Measurements from ENCODE around the gene THOC5.
"Not testable (repeated sequence)": the region's sequence is repeated elsewhere in the genome, so short reads cannot be mapped to it uniquely, and the experiment has no call there.

The THOC5 gene

GRCh38 chr22:29553351-29554224 is at the start of gene THOC5:
Gene THOC5, minus strand, starts transcription at chr22:29553757. Its CDS starts 4,610 bp downstream, at chr22:29549147.
- in situ Hi-C loops (cut with HindIII; ENCODE audit: low pct_ligation_motif_present, low pct_unique_long_range_greater_than_20kb, low sequenced_read_pairs), result no loop called here

GRCh38 chr22:29598684-29599020 is 45.1 kb upstream of the THOC5 start:
- no peak for DNase-seq
- in situ Hi-C loops (cut with HindIII; ENCODE audit: low pct_ligation_motif_present, low pct_unique_long_range_greater_than_20kb, low sequenced_read_pairs), result no loop called here

More at GRCh38 chr22:29553351-29554224, at the start of gene THOC5:
- peak; percentile 95 for DNase-seq

GRCh38 chr22:29597871-29598683 is 44.5 kb upstream of the THOC5 start:
- DNase-seq; in situ Hi-C loops (cut with HindIII; ENCODE audit: low pct_ligation_motif_present, low pct_unique_long_range_greater_than_20kb, low sequenced_read_pairs): not testable (repeated sequence)

GRCh38 chr22:29596408-29596807 is 42.9 kb upstream of the THOC5 start:
- DNase-seq, result no peak
- in situ Hi-C loops (cut with HindIII; ENCODE audit: low pct_ligation_motif_present, low pct_unique_long_range_greater_than_20kb, low sequenced_read_pairs), result no loop called here

GRCh38 chr22:29594447-29594846 is 40.9 kb upstream of the THOC5 start:
- in situ Hi-C loops (cut with HindIII; ENCODE audit: low pct_ligation_motif_present, low pct_unique_long_range_greater_than_20kb, low sequenced_read_pairs); DNase-seq: not testable (repeated sequence)

- no peak for DNase-seq
- in situ Hi-C loops (cut with HindIII; ENCODE audit: low pct_ligation_motif_present, low pct_unique_long_range_greater_than_20kb, low sequenced_read_pairs), result no loop called here
Measured at GRCh38 chr22:29593923-29594322, 40.4 kb upstream of the THOC5 start.

GRCh38 chr22:29587938-29588699 is 34.6 kb upstream of the THOC5 start:
- in situ Hi-C loops (cut with HindIII; ENCODE audit: low pct_ligation_motif_present, low pct_unique_long_range_greater_than_20kb, low sequenced_read_pairs), result no loop called here
- DNase-seq, result peak; percentile 48

GRCh38 chr22:29586193-29586705 is 32.7 kb upstream of the THOC5 start:
- in situ Hi-C loops (cut with HindIII; ENCODE audit: low pct_ligation_motif_present, low pct_unique_long_range_greater_than_20kb, low sequenced_read_pairs); DNase-seq: not testable (repeated sequence)

GRCh38 chr22:29584975-29585374 is 31.4 kb upstream of the THOC5 start:
- in situ Hi-C loops (cut with HindIII; ENCODE audit: low pct_ligation_motif_present, low pct_unique_long_range_greater_than_20kb, low sequenced_read_pairs), result no loop called here
- DNase-seq, result no peak

GRCh38 chr22:29581799-29582198 is 28.2 kb upstream of the THOC5 start:
- in situ Hi-C loops (cut with HindIII; ENCODE audit: low pct_ligation_motif_present, low pct_unique_long_range_greater_than_20kb, low sequenced_read_pairs), result no loop called here
- no peak for DNase-seq

GRCh38 chr22:29580200-29580810 is 26.7 kb upstream of the THOC5 start:
- DNase-seq, result no peak
- in situ Hi-C loops (cut with HindIII; ENCODE audit: low pct_ligation_motif_present, low pct_unique_long_range_greater_than_20kb, low sequenced_read_pairs), result no loop called here

GRCh38 chr22:29578462-29579200 is 25.1 kb upstream of the THOC5 start:
- in situ Hi-C loops (cut with HindIII; ENCODE audit: low pct_ligation_motif_present, low pct_unique_long_range_greater_than_20kb, low sequenced_read_pairs), result no loop called here
- DNase-seq, result no peak

- no peak for DNase-seq
- in situ Hi-C loops (cut with HindIII; ENCODE audit: low pct_ligation_motif_present, low pct_unique_long_range_greater_than_20kb, low sequenced_read_pairs), result no loop called here
Measured at GRCh38 chr22:29574762-29575450, 21.3 kb upstream of the THOC5 start.

- in situ Hi-C loops (cut with HindIII; ENCODE audit: low pct_ligation_motif_present, low pct_unique_long_range_greater_than_20kb, low sequenced_read_pairs), result no loop called here
Measured at GRCh38 chr22:29570912-29571549, 17.5 kb upstream of the THOC5 start.

GRCh38 chr22:29570456-29570855 is 16.9 kb upstream of the THOC5 start:
- DNase-seq, result no peak
- in situ Hi-C loops (cut with HindIII; ENCODE audit: low pct_ligation_motif_present, low pct_unique_long_range_greater_than_20kb, low sequenced_read_pairs), result no loop called here

More at GRCh38 chr22:29570912-29571549, 17.5 kb upstream of the THOC5 start:
- no peak for DNase-seq

GRCh38 chr22:29569011-29569678 is 15.6 kb upstream of the THOC5 start:
- DNase-seq, result no peak
- in situ Hi-C loops (cut with HindIII; ENCODE audit: low pct_ligation_motif_present, low pct_unique_long_range_greater_than_20kb, low sequenced_read_pairs), result no loop called here
